GM23338 (cell line): Measurements from ENCODE around the gene DNAJC15. TPM values are rescaled to one million over a fixed set of nuclear protein-coding genes. Genes with fewer than 3 reads are reported as not detected.
A peak's percentile ranks its signal among the peaks of the same experiment; 100 is the strongest.

Experiments
- ATAC-seq: fragments of 200-7000 bp; cut with Tn5 transposase; 3 replicates; pipeline ENCODE4 v1.9.1; 2020
- DNase-seq: peaks from one replicate; pipeline ENCODE4 v3.0.0-alpha.2; 2015; ENCODE audit warnings: low spot score
- H2AFZ ChIP-seq: fragments of 200-600 bp; sonication (generic); 2 replicates; pipeline ENCODE4 v1.8.0; 2016; ENCODE audit warnings: antibody characterized with exemption, mild to moderate bottlenecking, moderate library complexity
- H3F3A ChIP-seq: fragments of 200-600 bp; sonication (generic); replicated peaks from 2 replicates; pipeline ENCODE4 v1.8.0; 2017; ENCODE audit warnings: antibody characterized with exemption, mixed run types, low read depth
- H3K27ac ChIP-seq: fragments of 200-600 bp; sonication (generic); 2 replicates; pipeline ENCODE4 v1.6.1; 2016; ENCODE audit warnings: low read depth
- H3K27me3 ChIP-seq: fragments of 200-600 bp; sonication (generic); 2 replicates; pipeline ENCODE4 v1.8.0; 2016; ENCODE audit warnings: mild to moderate bottlenecking, mixed run types, moderate library complexity; ENCODE audit not compliant: insufficient read depth
- H3K36me3 ChIP-seq: fragments of 200-600 bp; sonication (generic); 2 replicates; pipeline ENCODE4 v1.8.0; 2016; ENCODE audit warnings: mild to moderate bottlenecking; ENCODE audit not compliant: insufficient read depth
- H3K4me1 ChIP-seq: fragments of 200-600 bp; sonication (generic); 2 replicates; pipeline ENCODE4 v1.8.0; 2016; ENCODE audit warnings: mild to moderate bottlenecking, moderate library complexity; ENCODE audit not compliant: insufficient read depth
- H3K4me2 ChIP-seq: fragments of 200-600 bp; sonication (generic); 2 replicates; pipeline ENCODE4 v1.7.1; 2017; ENCODE audit warnings: mixed run types
- H3K4me3 ChIP-seq: fragments of 200-600 bp; sonication (generic); 2 replicates; pipeline ENCODE4 v1.6.1; 2016; ENCODE audit warnings: mixed run types
- H3K79me2 ChIP-seq: fragments of 200-600 bp; sonication (generic); replicated peaks from 2 replicates; pipeline ENCODE4 v1.8.0; 2017; ENCODE audit warnings: mild to moderate bottlenecking; ENCODE audit not compliant: insufficient read depth
- H3K9me2 ChIP-seq: fragments of 200-600 bp; sonication (generic); 2 replicates; pipeline ENCODE4 v1.8.0; 2017; ENCODE audit not compliant: insufficient read depth
- H4K20me1 ChIP-seq: fragments of 200-600 bp; sonication (generic); replicated peaks from 2 replicates; pipeline ENCODE4 v1.8.0; 2017; ENCODE audit warnings: mild to moderate bottlenecking; ENCODE audit not compliant: insufficient read depth
- H3K27ac Mint-ChIP-seq: 2 replicates; pipeline ENCODE4 v1.8.0; 2020; ENCODE audit warnings: inconsistent platforms, mild to moderate bottlenecking, moderate library complexity, mixed read lengths
- H3K27me3 Mint-ChIP-seq: 3 replicates; pipeline ENCODE4 v1.8.0; 2022; ENCODE audit warnings: low read depth, mild to moderate bottlenecking, moderate library complexity, mixed read lengths, inconsistent platforms; ENCODE audit not compliant: insufficient read depth, poor library complexity
- H3K36me3 Mint-ChIP-seq: 3 replicates; pipeline ENCODE4 v1.8.0; 2021; ENCODE audit warnings: low read depth, mild to moderate bottlenecking, inconsistent platforms, moderate library complexity, mixed read lengths
- H3K4me1 Mint-ChIP-seq: 3 replicates; pipeline ENCODE4 v1.8.0; 2020; ENCODE audit warnings: mild to moderate bottlenecking, inconsistent platforms, mixed read lengths
- H3K4me3 Mint-ChIP-seq: 3 replicates; pipeline ENCODE4 v1.8.0; 2021; ENCODE audit warnings: moderate library complexity, mild to moderate bottlenecking, inconsistent platforms, mixed read lengths
- H3K9me3 Mint-ChIP-seq: 3 replicates; pipeline ENCODE4 v1.8.0; 2020; ENCODE audit warnings: moderate library complexity, mild to moderate bottlenecking, inconsistent platforms, mixed read lengths
- CREB1 ChIP-seq: fragments of 250-450 bp; sonication (Bioruptor Pico); IDR thresholded peaks from 2 replicates; pipeline ENCODE4 v1.5.0; 2020; ENCODE audit warnings: low read depth, mild to moderate bottlenecking, moderate library complexity
- CTCF ChIP-seq, 2 experiments: fragments of 200-600 bp in 1 of 2; sonication (generic) in 1 of 2; conservative IDR thresholded peaks; 2 replicates each; pipeline versions ENCODE4 v1.5.1 to v1.6.1; 2016 to 2017; ENCODE audit warnings: antibody characterized with exemption in 2 of 2, low read depth in 2 of 2, mild to moderate bottlenecking in 2 of 2, moderate library complexity in 1 of 2
- EZH2 ChIP-seq: fragments of 200-600 bp; sonication (generic); IDR thresholded peaks from one replicate; pipeline ENCODE4 v1.8.0; 2017; ENCODE audit warnings: antibody characterized with exemption, mild to moderate bottlenecking, low read depth; ENCODE audit not compliant: unreplicated experiment
- EZH2phosphoT487 ChIP-seq: fragments of 200-600 bp; sonication (generic); IDR thresholded peaks from one replicate; pipeline ENCODE4 v1.8.1; 2018; ENCODE audit warnings: antibody characterized with exemption; ENCODE audit not compliant: unreplicated experiment
- NANOG ChIP-seq: IDR thresholded peaks from 2 replicates; pipeline ENCODE4 v1.6.1; 2016; ENCODE audit warnings: antibody characterized with exemption, borderline replicate concordance
- POLR2AphosphoS5 ChIP-seq: IDR thresholded peaks from 2 replicates; pipeline ENCODE4 v1.6.1; 2016; ENCODE audit warnings: antibody characterized with exemption, low read depth
- ZNF114 ChIP-seq: fragments of 250-450 bp; sonication (Bioruptor Pico); IDR thresholded peaks from 2 replicates; pipeline ENCODE4 v1.5.0; 2020; ENCODE audit warnings: mild to moderate bottlenecking, moderate library complexity
- ZNF331 ChIP-seq: fragments of 250-450 bp; sonication (Bioruptor Pico); IDR thresholded peaks from 2 replicates; pipeline ENCODE4 v1.5.0; 2020; ENCODE audit warnings: low read depth, mild to moderate bottlenecking, moderate library complexity
- ZNF462 ChIP-seq: fragments of 250-450 bp; sonication (Bioruptor Pico); IDR thresholded peaks from 2 replicates; pipeline ENCODE4 v1.5.0; 2020; ENCODE audit warnings: mild to moderate bottlenecking, moderate library complexity
- polyA plus RNA-seq: library from polyadenylated mRNA; unstranded; fragments of >200 nt; fragmentation: Nextera tagmentation; extraction: Ambion mirVana; gene quantifications from 2 replicates; pipeline ENCODE4 v1.2.1, GENCODE V29; 2016
- total RNA-seq: library from RNA; depleted of rRNA; stranded (reverse); fragments of >200 nt; shearing (Covaris generic); gene quantifications from 2 replicates; pipeline ENCODE4 v1.2.3, GENCODE V29; 2014

The DNAJC15 gene
- total and polyA plus RNA-seq, 2 experiments from 2014 or later = 11.4 to 80.4 TPM

GRCh38 chr13:43157796-43158195 lies 134.4 kb downstream of the DNAJC15 start (continued):
- TF ChIP-seq ZNF462 (CRISPR knock-in tag) (no peak), CREB1 (no peak), POLR2AphosphoS5 (no peak)

- peaks cover 5% of the 10 kb centered on the region; the same call in 1 of the 3 replicates for H3K9me3 Mint-ChIP-seq
- Histone ChIP-seq H3K4me3 (no peak overlapping the region), H2AFZ (0 out of 2 replicates have a peak overlapping the region, but pooled peaks have one; percentile 1)
- TF ChIP-seq CREB1 = no peak
- no peak for TF ChIP-seq EZH2phosphoT487
- TF ChIP-seq ZNF331 = no peak
- no peak for TF ChIP-seq CTCF (conservative IDR thresholded peaks at IDR 0.05; ENCODE audit: low read depth in 2 of 2)
- TF ChIP-seq NANOG = no peak
- TF ChIP-seq EZH2 = no peak
- no peak for TF ChIP-seq ZNF114 (CRISPR knock-in tag)
Measured at GRCh38 chr13:43158516-43158915, 135.1 kb downstream of the DNAJC15 start.

More at GRCh38 chr13:43158516-43158915, 135.1 kb downstream of the DNAJC15 start:
- peaks cover 5% of the 10 kb centered on the region; the same call in 1 of the 2 replicates for H3K4me1 ChIP-seq
- Mint-ChIP-seq H3K27me3 (peaks cover 2% of the 10 kb centered on the region), H3K4me1 (peaks cover 11% of the 10 kb centered on the region; the same call in 2 of the 3 replicates), H3K27ac (no peak overlapping the region), H3K36me3 (no peaks in the 10 kb centered on the region; the same call in 2 of the 3 replicates), H3K4me3 (no peak overlapping the region)
- H3K27me3 ChIP-seq = no peaks in the 10 kb centered on the region
- H3K27ac ChIP-seq = no peak overlapping the region
- H3K9me2 ChIP-seq = peaks cover 16% of the 10 kb centered on the region; the same call in 1 of the 2 replicates
- no peak overlapping the region for H3K4me2 ChIP-seq
- H3K79me2 ChIP-seq = no peaks in the 10 kb centered on the region
- H4K20me1 ChIP-seq = no peaks in the 10 kb centered on the region
- no peaks in the 10 kb centered on the region for H3K36me3 ChIP-seq
- DNase-seq (no peak), ATAC-seq (no peak)
- H3F3A ChIP-seq = no peaks in the 10 kb centered on the region
